ENCODE results near the gene DOCK4. TPM values are rescaled to one million over a fixed set of nuclear protein-coding genes. Genes with fewer than 3 reads are reported as not detected.

The DOCK4 gene
- polyA plus RNA-seq, 1 donor (not counting 4 experiments of a cell fraction or from before 2014, with no cell fraction given): 13.9 TPM

GRCh38 chr7:112171673-112172072 is 34.5 kb downstream of the DOCK4 start:
- dilution Hi-C loops (cut with MboI; ENCODE audit: extremely low pct_ligation_motif_present, low sequenced_read_pairs): no loop called here
- H3K27ac ChIP-seq (ENCODE audit: control insufficient read depth, insufficient read depth, low read length): no peak overlapping the region
- no peaks in the 10 kb centered on the region for H3K9me3 ChIP-seq (ENCODE audit: control insufficient read depth, low read depth, low read length)
- H3K36me3 ChIP-seq (ENCODE audit: control insufficient read depth in 2 of 2, extremely low read depth in 1 of 2, insufficient read depth in 2 of 2, low read length in 2 of 2): no peaks in the 10 kb centered on the region
- no peak overlapping the region for H3K9ac ChIP-seq (ENCODE audit: control insufficient read depth, extremely low read depth, insufficient read depth, low read length)
- DNase-seq (ENCODE audit: low read depth, low spot score) (no peak), FAIRE-seq (no peak)
- H3K4me2 ChIP-seq (ENCODE audit: control insufficient read depth, extremely low read depth, insufficient read depth, low read depth, low read length): no peak overlapping the region
- H2AFZ ChIP-seq (ENCODE audit: control insufficient read depth, low read length): no peak overlapping the region
- H3K4me1 ChIP-seq (ENCODE audit: control insufficient read depth, extremely low read depth, insufficient read depth, low read length): no peaks in the 10 kb centered on the region
- no peaks in the 10 kb centered on the region for H3K27me3 ChIP-seq (ENCODE audit: control insufficient read depth, extremely low read depth, insufficient read depth, low read length)
- peaks cover 33% of the 10 kb centered on the region for H3K79me2 ChIP-seq (ENCODE audit: control insufficient read depth, insufficient read depth, low read length)
- peaks cover 2% of the 10 kb centered on the region for H4K20me1 ChIP-seq (ENCODE audit: control insufficient read depth, extremely low read depth, insufficient read depth, low read length)
- H3K9me1 ChIP-seq (ENCODE audit: control insufficient read depth, extremely low read depth, insufficient read depth, low read length): no peaks in the 10 kb centered on the region
- TF ChIP-seq EZH2 (IDR thresholded peaks at IDR 0.05; ENCODE audit: low read length): no peak
- TF ChIP-seq, protein P1, sequence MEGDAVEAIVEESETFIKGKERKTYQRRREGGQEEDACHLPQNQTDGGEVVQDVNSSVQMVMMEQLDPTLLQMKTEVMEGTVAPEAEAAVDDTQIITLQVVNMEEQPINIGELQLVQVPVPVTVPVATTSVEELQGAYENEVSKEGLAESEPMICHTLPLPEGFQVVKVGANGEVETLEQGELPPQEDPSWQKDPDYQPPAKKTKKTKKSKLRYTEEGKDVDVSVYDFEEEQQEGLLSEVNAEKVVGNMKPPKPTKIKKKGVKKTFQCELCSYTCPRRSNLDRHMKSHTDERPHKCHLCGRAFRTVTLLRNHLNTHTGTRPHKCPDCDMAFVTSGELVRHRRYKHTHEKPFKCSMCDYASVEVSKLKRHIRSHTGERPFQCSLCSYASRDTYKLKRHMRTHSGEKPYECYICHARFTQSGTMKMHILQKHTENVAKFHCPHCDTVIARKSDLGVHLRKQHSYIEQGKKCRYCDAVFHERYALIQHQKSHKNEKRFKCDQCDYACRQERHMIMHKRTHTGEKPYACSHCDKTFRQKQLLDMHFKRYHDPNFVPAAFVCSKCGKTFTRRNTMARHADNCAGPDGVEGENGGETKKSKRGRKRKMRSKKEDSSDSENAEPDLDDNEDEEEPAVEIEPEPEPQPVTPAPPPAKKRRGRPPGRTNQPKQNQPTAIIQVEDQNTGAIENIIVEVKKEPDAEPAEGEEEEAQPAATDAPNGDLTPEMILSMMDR (optimal IDR thresholded peaks at IDR 0.05 in 1 of 3, IDR thresholded peaks at IDR 0.05 in 1 of 3, conservative IDR thresholded peaks at IDR 0.05 in 1 of 3; ENCODE audit: extremely low read depth in 1 of 3, insufficient read depth in 2 of 3, low read length in 3 of 3): no peak
- no peak overlapping the region for H3K4me3 ChIP-seq (ENCODE audit: control insufficient read depth in 2 of 3, extremely low read depth in 1 of 3, insufficient read depth in 2 of 3, low read depth in 1 of 3, low read length in 3 of 3)

DNA sequence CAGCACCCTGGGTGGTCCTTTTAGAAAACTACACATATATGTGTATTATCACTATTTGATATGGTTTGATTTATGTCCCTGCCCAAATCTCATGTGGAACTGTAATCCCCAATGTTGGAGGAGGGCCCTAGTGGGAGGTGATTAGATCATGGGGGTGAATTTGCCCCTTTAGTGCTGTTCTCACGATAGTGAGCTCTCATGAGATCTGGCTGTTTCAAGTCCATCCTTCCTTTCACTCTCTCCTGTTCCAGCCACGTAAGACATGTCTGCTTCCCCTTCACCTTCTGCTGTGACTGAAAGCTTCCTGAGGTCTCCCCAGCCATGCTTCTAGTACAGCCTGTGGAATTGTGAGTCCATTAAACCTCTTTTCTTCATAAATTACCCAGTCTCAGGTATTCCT is 37.3 kb downstream of the DOCK4 start:
- Histone ChIP-seq H3K9ac (ENCODE audit: control insufficient read depth, extremely low read depth, insufficient read depth, low read length) (no peak overlapping the region), H3K27ac (ENCODE audit: control insufficient read depth, insufficient read depth, low read length) (no peak overlapping the region), H3K27me3 (ENCODE audit: control insufficient read depth, extremely low read depth, insufficient read depth, low read length) (no peaks in the 10 kb centered on the region), H3K79me2 (ENCODE audit: control insufficient read depth, insufficient read depth, low read length) (peaks cover 30% of the 10 kb centered on the region), H3K9me1 (ENCODE audit: control insufficient read depth, extremely low read depth, insufficient read depth, low read length) (no peaks in the 10 kb centered on the region), H3K4me1 (ENCODE audit: control insufficient read depth, extremely low read depth, insufficient read depth, low read length) (no peaks in the 10 kb centered on the region), H2AFZ (ENCODE audit: control insufficient read depth, low read length) (no peak overlapping the region), H3K9me3 (ENCODE audit: control insufficient read depth, low read depth, low read length) (no peaks in the 10 kb centered on the region), H3K4me2 (ENCODE audit: control insufficient read depth, extremely low read depth, insufficient read depth, low read depth, low read length) (no peak overlapping the region), H3K4me3 (ENCODE audit: control insufficient read depth in 2 of 3, extremely low read depth in 1 of 3, insufficient read depth in 2 of 3, low read depth in 1 of 3, low read length in 3 of 3) (no peak overlapping the region), H4K20me1 (ENCODE audit: control insufficient read depth, extremely low read depth, insufficient read depth, low read length) (peaks cover 2% of the 10 kb centered on the region), H3K36me3 (ENCODE audit: control insufficient read depth in 2 of 2, extremely low read depth in 1 of 2, insufficient read depth in 2 of 2, low read length in 2 of 2) (no peaks in the 10 kb centered on the region)
- TF ChIP-seq, protein P1 (optimal IDR thresholded peaks at IDR 0.05 in 1 of 3, IDR thresholded peaks at IDR 0.05 in 1 of 3, conservative IDR thresholded peaks at IDR 0.05 in 1 of 3; ENCODE audit: extremely low read depth in 1 of 3, insufficient read depth in 2 of 3, low read length in 3 of 3): no peak
- no peak for TF ChIP-seq EZH2 (IDR thresholded peaks at IDR 0.05; ENCODE audit: low read length)
- DNase-seq (ENCODE audit: low read depth, low spot score) (no peak), FAIRE-seq (no peak)
- dilution Hi-C loops (cut with MboI; ENCODE audit: extremely low pct_ligation_motif_present, low sequenced_read_pairs): no loop called here
